ENCODE results near the gene HAUS8.
"Not testable (repeated sequence)": the region's sequence is repeated elsewhere in the genome, so short reads cannot be mapped to it uniquely, and the experiment has no call there.

Gene HAUS8

GRCh38 chr19:17109962-17110598 lies 34.8 kb upstream of the HAUS8 start:
- in situ Hi-C loops (cut with MboI; ENCODE audit: low pct_unique_long_range_greater_than_20kb, low sequenced_read_pairs, unreplicated experiment) = no loop called here
- TF ChIP-seq CTCF (IDR thresholded peaks at IDR 0.05; ENCODE audit: extremely low read depth, insufficient read depth, missing control alignments) = no peak
- DNase-seq (ENCODE audit: low spot score) = peak; percentile 90

GRCh38 chr19:17109300-17109699 lies 34.0 kb upstream of the HAUS8 start:
- in situ Hi-C loops (cut with MboI; ENCODE audit: low pct_unique_long_range_greater_than_20kb, low sequenced_read_pairs, unreplicated experiment) = no loop called here
- no peak for DNase-seq (ENCODE audit: low spot score)
- TF ChIP-seq CTCF (IDR thresholded peaks at IDR 0.05; ENCODE audit: extremely low read depth, insufficient read depth, missing control alignments) = no peak

- DNase-seq (ENCODE audit: low spot score) = no peak
- in situ Hi-C loops (cut with MboI; ENCODE audit: low pct_unique_long_range_greater_than_20kb, low sequenced_read_pairs, unreplicated experiment) = no loop called here
- TF ChIP-seq CTCF (IDR thresholded peaks at IDR 0.05; ENCODE audit: extremely low read depth, insufficient read depth, missing control alignments) = no peak
Measured at GRCh38 chr19:17108453-17108784, 33.2 kb upstream of the HAUS8 start.

- TF ChIP-seq CTCF (IDR thresholded peaks at IDR 0.05; ENCODE audit: extremely low read depth, insufficient read depth, missing control alignments) = no peak
- in situ Hi-C loops (cut with MboI; ENCODE audit: low pct_unique_long_range_greater_than_20kb, low sequenced_read_pairs, unreplicated experiment) = no loop called here
- DNase-seq (ENCODE audit: low spot score) = no peak
Measured at GRCh38 chr19:17107546-17108452, 32.5 kb upstream of the HAUS8 start.

- in situ Hi-C loops (cut with MboI; ENCODE audit: low pct_unique_long_range_greater_than_20kb, low sequenced_read_pairs, unreplicated experiment); DNase-seq (ENCODE audit: low spot score): not testable (repeated sequence)
Measured at GRCh38 chr19:17106964-17107363, 31.7 kb upstream of the HAUS8 start.

- peak; percentile 69 for DNase-seq (ENCODE audit: low spot score)
- TF ChIP-seq CTCF (IDR thresholded peaks at IDR 0.05; ENCODE audit: extremely low read depth, insufficient read depth, missing control alignments) = no peak
- in situ Hi-C loops (cut with MboI; ENCODE audit: low pct_unique_long_range_greater_than_20kb, low sequenced_read_pairs, unreplicated experiment) = no loop called here
Measured at GRCh38 chr19:17105556-17105955, 30.3 kb upstream of the HAUS8 start.

- in situ Hi-C loops (cut with MboI; ENCODE audit: low pct_unique_long_range_greater_than_20kb, low sequenced_read_pairs, unreplicated experiment) = no loop called here
- DNase-seq (ENCODE audit: low spot score) = no peak
Measured at GRCh38 chr19:17104679-17105078, 29.4 kb upstream of the HAUS8 start.

More at GRCh38 chr19:17104679-17105078, 29.4 kb upstream of the HAUS8 start:
- no peak for TF ChIP-seq CTCF (IDR thresholded peaks at IDR 0.05; ENCODE audit: extremely low read depth, insufficient read depth, missing control alignments)

All from GM13977 (cell line).